GM23338 (cell line): ENCODE measurements around the gene LRRC28. TPM values are rescaled to one million over a fixed set of nuclear protein-coding genes. Genes with fewer than 3 reads are reported as not detected.

Source experiments
- ATAC-seq: fragments of 200-7000 bp; cut with Tn5 transposase; 3 replicates; pipeline ENCODE4 v1.9.1; 2020
- DNase-seq: peaks from one replicate; pipeline ENCODE4 v3.0.0-alpha.2; 2015; ENCODE audit warnings: low spot score
- H2AFZ ChIP-seq: fragments of 200-600 bp; sonication (generic); 2 replicates; pipeline ENCODE4 v1.8.0; 2016; ENCODE audit warnings: antibody characterized with exemption, mild to moderate bottlenecking, moderate library complexity
- H3F3A ChIP-seq: fragments of 200-600 bp; sonication (generic); replicated peaks from 2 replicates; pipeline ENCODE4 v1.8.0; 2017; ENCODE audit warnings: antibody characterized with exemption, mixed run types, low read depth
- H3K27ac ChIP-seq: fragments of 200-600 bp; sonication (generic); 2 replicates; pipeline ENCODE4 v1.6.1; 2016; ENCODE audit warnings: low read depth
- H3K27me3 ChIP-seq: fragments of 200-600 bp; sonication (generic); 2 replicates; pipeline ENCODE4 v1.8.0; 2016; ENCODE audit warnings: mild to moderate bottlenecking, mixed run types, moderate library complexity; ENCODE audit not compliant: insufficient read depth
- H3K36me3 ChIP-seq: fragments of 200-600 bp; sonication (generic); 2 replicates; pipeline ENCODE4 v1.8.0; 2016; ENCODE audit warnings: mild to moderate bottlenecking; ENCODE audit not compliant: insufficient read depth
- H3K4me1 ChIP-seq: fragments of 200-600 bp; sonication (generic); 2 replicates; pipeline ENCODE4 v1.8.0; 2016; ENCODE audit warnings: mild to moderate bottlenecking, moderate library complexity; ENCODE audit not compliant: insufficient read depth
- H3K4me2 ChIP-seq: fragments of 200-600 bp; sonication (generic); 2 replicates; pipeline ENCODE4 v1.7.1; 2017; ENCODE audit warnings: mixed run types
- H3K4me3 ChIP-seq: fragments of 200-600 bp; sonication (generic); 2 replicates; pipeline ENCODE4 v1.6.1; 2016; ENCODE audit warnings: mixed run types
- H3K79me2 ChIP-seq: fragments of 200-600 bp; sonication (generic); replicated peaks from 2 replicates; pipeline ENCODE4 v1.8.0; 2017; ENCODE audit warnings: mild to moderate bottlenecking; ENCODE audit not compliant: insufficient read depth
- H3K9me2 ChIP-seq: fragments of 200-600 bp; sonication (generic); 2 replicates; pipeline ENCODE4 v1.8.0; 2017; ENCODE audit not compliant: insufficient read depth
- H4K20me1 ChIP-seq: fragments of 200-600 bp; sonication (generic); replicated peaks from 2 replicates; pipeline ENCODE4 v1.8.0; 2017; ENCODE audit warnings: mild to moderate bottlenecking; ENCODE audit not compliant: insufficient read depth
- H3K27ac Mint-ChIP-seq: 2 replicates; pipeline ENCODE4 v1.8.0; 2020; ENCODE audit warnings: inconsistent platforms, mild to moderate bottlenecking, moderate library complexity, mixed read lengths
- H3K27me3 Mint-ChIP-seq: 3 replicates; pipeline ENCODE4 v1.8.0; 2022; ENCODE audit warnings: low read depth, mild to moderate bottlenecking, moderate library complexity, mixed read lengths, inconsistent platforms; ENCODE audit not compliant: insufficient read depth, poor library complexity
- H3K36me3 Mint-ChIP-seq: 3 replicates; pipeline ENCODE4 v1.8.0; 2021; ENCODE audit warnings: low read depth, mild to moderate bottlenecking, inconsistent platforms, moderate library complexity, mixed read lengths
- H3K4me1 Mint-ChIP-seq: 3 replicates; pipeline ENCODE4 v1.8.0; 2020; ENCODE audit warnings: mild to moderate bottlenecking, inconsistent platforms, mixed read lengths
- H3K4me3 Mint-ChIP-seq: 3 replicates; pipeline ENCODE4 v1.8.0; 2021; ENCODE audit warnings: moderate library complexity, mild to moderate bottlenecking, inconsistent platforms, mixed read lengths
- H3K9me3 Mint-ChIP-seq: 3 replicates; pipeline ENCODE4 v1.8.0; 2020; ENCODE audit warnings: moderate library complexity, mild to moderate bottlenecking, inconsistent platforms, mixed read lengths
- CREB1 ChIP-seq: fragments of 250-450 bp; sonication (Bioruptor Pico); IDR thresholded peaks from 2 replicates; pipeline ENCODE4 v1.5.0; 2020; ENCODE audit warnings: low read depth, mild to moderate bottlenecking, moderate library complexity
- CTCF ChIP-seq, 2 experiments: fragments of 200-600 bp in 1 of 2; sonication (generic) in 1 of 2; conservative IDR thresholded peaks; 2 replicates each; pipeline versions ENCODE4 v1.5.1 to v1.6.1; 2016 to 2017; ENCODE audit warnings: antibody characterized with exemption in 2 of 2, low read depth in 2 of 2, mild to moderate bottlenecking in 2 of 2, moderate library complexity in 1 of 2
- ETS1 ChIP-seq: IDR thresholded peaks from 2 replicates; pipeline ENCODE4 v1.6.1; 2016; ENCODE audit warnings: antibody characterized with exemption
- EZH2 ChIP-seq: fragments of 200-600 bp; sonication (generic); IDR thresholded peaks from one replicate; pipeline ENCODE4 v1.8.0; 2017; ENCODE audit warnings: antibody characterized with exemption, mild to moderate bottlenecking, low read depth; ENCODE audit not compliant: unreplicated experiment
- EZH2phosphoT487 ChIP-seq: fragments of 200-600 bp; sonication (generic); IDR thresholded peaks from one replicate; pipeline ENCODE4 v1.8.1; 2018; ENCODE audit warnings: antibody characterized with exemption; ENCODE audit not compliant: unreplicated experiment
- JUNB ChIP-seq: IDR thresholded peaks from one replicate; pipeline ENCODE4 v1.6.1; 2016; ENCODE audit warnings: antibody characterized with exemption; ENCODE audit not compliant: unreplicated experiment
- NANOG ChIP-seq: IDR thresholded peaks from 2 replicates; pipeline ENCODE4 v1.6.1; 2016; ENCODE audit warnings: antibody characterized with exemption, borderline replicate concordance
- POLR2AphosphoS5 ChIP-seq: IDR thresholded peaks from 2 replicates; pipeline ENCODE4 v1.6.1; 2016; ENCODE audit warnings: antibody characterized with exemption, low read depth
- REST ChIP-seq: IDR thresholded peaks from one replicate; pipeline ENCODE4 v1.6.1; 2018; ENCODE audit warnings: antibody characterized with exemption; ENCODE audit not compliant: unreplicated experiment
- STAT1 ChIP-seq: IDR thresholded peaks from one replicate; pipeline ENCODE4 v1.6.1; 2016; ENCODE audit warnings: antibody characterized with exemption; ENCODE audit not compliant: unreplicated experiment
- ZNF114 ChIP-seq: fragments of 250-450 bp; sonication (Bioruptor Pico); IDR thresholded peaks from 2 replicates; pipeline ENCODE4 v1.5.0; 2020; ENCODE audit warnings: mild to moderate bottlenecking, moderate library complexity
- ZNF331 ChIP-seq: fragments of 250-450 bp; sonication (Bioruptor Pico); IDR thresholded peaks from 2 replicates; pipeline ENCODE4 v1.5.0; 2020; ENCODE audit warnings: low read depth, mild to moderate bottlenecking, moderate library complexity
- ZNF462 ChIP-seq: fragments of 250-450 bp; sonication (Bioruptor Pico); IDR thresholded peaks from 2 replicates; pipeline ENCODE4 v1.5.0; 2020; ENCODE audit warnings: mild to moderate bottlenecking, moderate library complexity
- polyA plus RNA-seq: library from polyadenylated mRNA; unstranded; fragments of >200 nt; fragmentation: Nextera tagmentation; extraction: Ambion mirVana; gene quantifications from 2 replicates; pipeline ENCODE4 v1.2.1, GENCODE V29; 2016
- total RNA-seq: library from RNA; depleted of rRNA; stranded (reverse); fragments of >200 nt; shearing (Covaris generic); gene quantifications from 2 replicates; pipeline ENCODE4 v1.2.3, GENCODE V29; 2014

Gene LRRC28
- total and polyA plus RNA-seq, 2 experiments from 2014 or later = 12.9 to 28.4 TPM

GRCh38 chr15:99326235-99326634, 75.0 kb downstream of the LRRC28 start:
- no peak overlapping the region for H3K4me2 ChIP-seq
- Mint-ChIP-seq H3K4me3 (no peak overlapping the region), H3K27me3 (no peaks in the 10 kb centered on the region), H3K4me1 (peaks cover 3% of the 10 kb centered on the region), H3K36me3 (no peaks in the 10 kb centered on the region), H3K9me3 (no peaks in the 10 kb centered on the region), H3K27ac (no peak overlapping the region)
- no peak overlapping the region for H2AFZ ChIP-seq
- H3K79me2 ChIP-seq = no peaks in the 10 kb centered on the region
- H3K36me3 ChIP-seq = no peaks in the 10 kb centered on the region
- DNase-seq = no peak
- TF ChIP-seq ZNF114 (CRISPR knock-in tag) (no peak), POLR2AphosphoS5 (no peak), REST (no peak), EZH2 (no peak), NANOG (no peak), ZNF462 (no peak), CREB1 (CRISPR knock-in tag) (no peak), ZNF331 (no peak), STAT1 (no peak), EZH2phosphoT487 (no peak), JUNB (no peak), ETS1 (no peak), CTCF (conservative IDR thresholded peaks at IDR 0.05; ENCODE audit: low read depth in 2 of 2) (no peak)
- ATAC-seq = no peak
- no peak overlapping the region for H3K4me3 ChIP-seq
- H3F3A ChIP-seq = no peaks in the 10 kb centered on the region
- H4K20me1 ChIP-seq = no peaks in the 10 kb centered on the region
- no peak overlapping the region for H3K27ac ChIP-seq
- H3K4me1 ChIP-seq = no peaks in the 10 kb centered on the region
- H3K27me3 ChIP-seq = no peaks in the 10 kb centered on the region
- no peaks in the 10 kb centered on the region for H3K9me2 ChIP-seq
